ENCODE results near the gene CLDN11.

Gene CLDN11

DNA sequence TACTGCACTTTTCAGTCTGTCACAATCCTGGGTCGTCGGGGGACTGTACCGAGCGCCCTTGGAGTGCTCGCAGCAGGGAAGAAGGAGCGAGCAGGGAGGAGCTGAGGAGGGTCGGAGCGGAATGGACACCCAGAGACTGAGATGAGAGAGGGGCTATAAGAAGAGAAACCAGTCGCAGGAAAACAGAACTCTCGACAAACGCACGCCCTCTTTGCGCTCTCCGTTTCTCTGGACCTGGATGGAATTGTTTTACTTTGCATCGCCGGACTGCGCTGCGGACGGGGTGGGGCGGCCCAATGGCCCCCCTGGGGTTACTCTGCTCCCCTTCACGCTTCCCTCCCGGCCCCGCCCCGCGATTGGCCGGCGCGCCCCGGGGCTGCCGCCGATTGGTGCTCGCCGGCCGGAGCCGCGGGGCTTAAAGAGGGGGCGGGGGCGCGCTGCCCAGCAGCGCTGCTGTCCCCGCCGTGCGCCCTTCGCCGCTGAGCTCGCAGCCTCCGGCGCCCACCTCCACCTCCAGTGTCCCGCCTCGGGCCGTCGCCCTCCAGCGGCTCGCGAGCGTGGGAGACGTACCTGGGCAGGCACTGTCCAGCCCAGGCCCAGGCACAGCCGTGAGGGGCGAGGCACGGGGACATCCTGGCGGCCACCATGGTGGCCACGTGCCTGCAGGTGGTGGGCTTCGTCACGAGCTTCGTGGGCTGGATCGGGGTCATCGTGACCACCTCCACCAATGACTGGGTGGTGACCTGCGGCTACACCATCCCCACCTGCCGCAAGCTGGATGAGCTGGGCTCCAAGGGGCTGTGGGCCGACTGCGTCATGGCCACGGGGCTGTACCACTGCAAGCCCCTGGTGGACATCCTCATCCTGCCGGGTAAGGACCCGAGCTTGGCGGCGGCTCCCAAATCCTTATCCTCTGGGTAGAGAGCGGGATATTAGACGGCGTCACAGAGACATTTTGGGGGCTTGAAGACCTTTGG lies at the start of gene CLDN11:
CLDN11 (plus strand) TSS at position 447 of the 977 bp plus-strand sequence; CDS start at position 646, 199 bp downstream.
- DNase-seq (ENCODE audit: low read depth in 1 of 2, low spot score in 1 of 2) = no peak

DNA sequence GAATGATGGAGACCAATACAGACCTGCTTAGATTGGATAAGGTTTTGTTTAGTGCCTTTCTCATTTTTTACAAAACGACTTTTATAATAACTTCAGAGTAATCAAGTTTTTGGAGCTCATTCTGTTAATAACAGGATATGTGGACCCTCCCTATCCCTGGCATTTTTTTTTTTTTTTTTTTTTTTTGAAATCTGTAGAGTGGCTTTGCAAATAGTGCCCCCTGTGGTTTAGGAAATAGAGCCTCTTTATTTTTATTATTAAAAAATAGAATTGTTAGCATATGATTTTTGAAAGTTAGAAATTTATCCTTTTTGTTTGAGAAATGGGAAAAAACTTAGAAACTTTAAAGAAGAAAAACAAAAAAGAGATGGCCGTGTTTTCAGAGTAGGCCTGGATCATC lies 49.7 kb upstream of the CLDN11 start:
- DNase-seq (ENCODE audit: low read depth in 1 of 2, low spot score in 1 of 2) = no peak

DNA sequence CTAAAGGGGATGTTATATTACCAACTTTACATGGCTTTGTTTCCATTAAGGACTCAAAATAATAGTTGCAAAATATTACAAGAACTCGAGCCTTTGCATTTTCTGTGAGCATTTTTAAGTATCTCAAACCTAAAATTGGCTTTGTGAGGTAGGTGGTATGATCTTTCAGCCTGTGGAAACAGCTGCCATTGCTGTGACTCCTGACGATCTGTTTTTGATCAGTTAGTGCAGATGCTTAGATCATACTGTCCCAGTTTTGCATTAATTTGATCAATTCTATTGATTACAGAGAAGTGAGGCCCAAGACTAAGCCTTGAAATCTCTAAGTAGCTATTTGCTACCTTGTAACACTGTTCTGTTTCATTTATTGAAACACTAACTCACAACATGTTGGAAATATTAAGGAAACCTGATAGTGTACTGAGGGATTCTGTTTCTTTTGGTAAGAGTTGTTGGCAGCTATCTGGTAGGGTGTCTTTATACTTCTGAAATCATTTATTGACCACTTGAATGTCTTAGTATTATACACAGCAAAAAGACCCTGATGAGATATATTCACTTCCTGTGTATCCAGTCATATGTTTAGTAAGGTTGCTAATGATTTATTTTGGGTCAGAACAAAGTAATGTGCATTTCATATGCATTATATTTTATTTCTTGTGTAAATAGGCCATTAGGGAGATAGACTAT lies 46.3 kb upstream of the CLDN11 start:
- DNase-seq (ENCODE audit: low read depth in 1 of 2, low spot score in 1 of 2) = no peak

- DNase-seq (ENCODE audit: low read depth in 1 of 2, low spot score in 1 of 2) = no peak
These were observed 35.1 kb upstream of the CLDN11 start for GRCh38 chr3:170383567-170383966.

DNA sequence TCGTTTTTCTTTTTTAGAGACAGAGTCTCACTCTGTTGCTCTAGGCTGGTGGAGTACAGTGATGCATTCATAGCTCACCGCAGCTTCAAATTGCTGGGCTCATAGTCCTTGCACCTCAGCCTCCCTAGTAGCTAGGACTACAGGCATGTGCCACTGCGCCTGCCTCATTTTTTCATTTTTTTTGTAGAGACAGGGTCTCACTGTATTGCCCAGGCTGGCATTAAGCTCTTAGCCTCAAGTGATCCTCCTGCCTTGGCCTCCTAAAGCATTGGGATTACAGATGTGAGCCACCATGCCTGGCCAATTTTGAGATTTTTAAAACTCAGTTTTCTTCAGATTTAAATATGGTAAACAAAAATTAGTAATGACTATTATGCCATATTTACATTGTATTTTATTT lies 32.2 kb upstream of the CLDN11 start:
- no peak for DNase-seq (ENCODE audit: low read depth in 1 of 2, low spot score in 1 of 2)

- DNase-seq (ENCODE audit: low read depth in 1 of 2, low spot score in 1 of 2) = no peak
These were observed 30.7 kb upstream of the CLDN11 start for GRCh38 chr3:170387950-170388349.

DNA sequence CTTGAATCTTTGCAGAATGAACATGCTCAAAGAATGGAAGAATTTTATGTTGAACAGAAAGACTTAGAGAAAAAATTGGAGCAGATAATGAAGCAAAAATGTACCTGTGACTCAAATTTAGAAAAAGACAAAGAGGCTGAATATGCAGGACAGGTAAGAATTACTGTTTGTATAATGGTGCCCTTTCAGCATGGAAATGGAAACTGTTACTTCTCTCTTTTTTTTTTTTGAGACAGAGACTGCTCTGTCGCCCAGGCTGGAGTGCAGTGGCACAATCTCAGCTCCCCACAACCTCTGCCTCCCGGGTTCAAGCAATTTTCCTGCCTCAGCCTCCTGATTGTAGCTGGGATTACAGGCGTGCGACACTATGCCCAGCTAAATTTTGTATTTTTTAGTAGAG lies 27.6 kb upstream of the CLDN11 start:
- DNase-seq (ENCODE audit: low read depth in 1 of 2, low spot score in 1 of 2) = no peak

DNA sequence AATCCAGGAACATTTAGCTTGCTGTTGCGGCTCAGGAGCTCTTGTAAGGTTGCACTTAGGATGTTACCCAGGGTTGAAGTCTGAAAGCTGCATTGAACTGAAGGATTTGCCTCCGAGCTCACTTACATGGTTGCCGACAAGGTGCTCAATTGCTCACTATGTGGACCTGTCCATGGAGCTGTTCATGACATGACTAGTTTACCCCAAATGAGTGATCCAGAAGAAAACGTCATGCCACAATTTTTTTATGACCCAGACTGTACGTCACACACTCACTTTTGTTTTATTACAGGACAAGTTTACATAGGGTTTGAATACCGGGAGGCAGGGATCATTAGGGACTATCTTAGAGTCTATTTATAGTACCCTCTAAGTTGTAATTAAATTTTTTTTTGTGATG lies 21.0 kb upstream of the CLDN11 start:
- DNase-seq (ENCODE audit: low read depth in 1 of 2, low spot score in 1 of 2) = no peak

DNA sequence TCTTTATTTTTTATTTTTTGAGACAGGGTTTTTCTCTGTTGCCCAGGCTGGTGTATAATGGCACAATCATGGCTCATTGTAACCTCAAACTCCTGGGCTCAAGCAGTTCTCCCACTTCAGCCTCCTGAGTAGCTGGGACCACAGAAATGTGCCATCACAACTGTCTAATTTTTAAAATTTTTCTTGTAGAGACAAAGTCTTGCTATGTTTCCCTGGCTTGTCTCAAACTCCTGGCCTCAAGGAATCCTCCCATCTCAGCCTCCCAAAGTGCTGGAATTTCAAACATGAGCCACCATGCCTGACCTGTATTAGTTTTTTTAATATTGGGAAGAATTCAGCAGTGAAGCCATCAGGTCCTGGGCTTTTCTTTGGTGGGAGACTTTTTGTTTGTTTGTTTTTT lies 13.6 kb upstream of the CLDN11 start:
- DNase-seq (ENCODE audit: low read depth in 1 of 2, low spot score in 1 of 2) = no peak

- no peak for DNase-seq (ENCODE audit: low read depth in 1 of 2, low spot score in 1 of 2)
These were observed 8.1 kb upstream of the CLDN11 start for GRCh38 chr3:170410428-170411029.

GRCh38 chr3:170413291-170413690 lies 5.4 kb upstream of the CLDN11 start:
- DNase-seq (ENCODE audit: low read depth in 1 of 2, low spot score in 1 of 2) = no peak

GRCh38 chr3:170414202-170414663 lies 4.4 kb upstream of the CLDN11 start:
- no peak for DNase-seq (ENCODE audit: low read depth in 1 of 2, low spot score in 1 of 2)

DNA sequence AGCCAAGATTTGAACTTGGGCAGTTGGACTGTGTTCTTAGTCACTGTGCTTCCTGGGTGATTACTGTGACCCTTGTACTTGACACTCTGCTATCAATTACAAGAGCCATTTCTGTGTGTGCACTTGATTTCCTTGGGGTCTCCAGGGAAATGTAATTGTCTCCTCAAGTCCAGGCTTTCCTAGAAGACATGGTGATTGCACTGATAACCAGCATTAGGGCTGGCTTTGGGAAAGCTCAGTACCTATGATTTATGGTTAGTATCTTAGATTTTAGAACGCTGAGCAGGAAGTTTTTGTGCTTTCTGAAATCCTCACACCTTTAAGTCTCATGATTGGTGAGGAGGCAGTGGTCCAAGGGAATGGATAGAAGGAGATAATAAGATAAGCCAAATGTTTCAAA lies 1.6 kb upstream of the CLDN11 start:
- DNase-seq (ENCODE audit: low read depth in 1 of 2, low spot score in 1 of 2) = no peak

DNA sequence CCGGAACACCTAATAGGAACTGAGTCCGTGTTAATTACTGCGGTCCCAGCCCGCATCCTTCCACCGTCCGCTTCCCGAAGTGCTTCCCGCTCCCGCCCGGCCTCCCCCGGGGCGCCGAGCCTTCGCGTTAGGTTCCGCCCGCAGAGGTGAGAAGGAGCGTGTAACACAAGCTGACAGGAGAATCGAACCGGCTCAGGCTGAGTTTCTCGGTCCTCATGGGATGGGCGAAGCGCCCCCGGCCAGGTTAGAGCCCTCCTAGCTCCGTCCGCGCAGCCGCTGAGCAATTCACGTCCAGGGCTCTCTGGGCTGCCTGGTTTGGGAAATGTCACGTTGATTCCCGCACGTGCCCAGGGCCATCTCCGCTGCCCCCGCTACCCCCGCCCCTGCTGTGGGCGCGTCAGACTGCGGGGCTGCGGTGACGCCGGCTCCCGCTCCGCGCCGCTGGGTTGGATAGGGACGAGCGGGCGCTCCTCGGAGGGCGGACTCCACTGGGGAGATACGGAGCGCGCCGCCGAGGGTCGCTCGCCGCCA lies 954 bp downstream of the CLDN11 start:
- no peak for DNase-seq (ENCODE audit: low read depth in 1 of 2, low spot score in 1 of 2)

- DNase-seq (ENCODE audit: low read depth in 1 of 2, low spot score in 1 of 2) = no peak
These were observed 1.7 kb downstream of the CLDN11 start for GRCh38 chr3:170420307-170420821.

- no peak for DNase-seq (ENCODE audit: low read depth in 1 of 2, low spot score in 1 of 2)
These were observed 2.5 kb downstream of the CLDN11 start for GRCh38 chr3:170421111-170421641.

DNA sequence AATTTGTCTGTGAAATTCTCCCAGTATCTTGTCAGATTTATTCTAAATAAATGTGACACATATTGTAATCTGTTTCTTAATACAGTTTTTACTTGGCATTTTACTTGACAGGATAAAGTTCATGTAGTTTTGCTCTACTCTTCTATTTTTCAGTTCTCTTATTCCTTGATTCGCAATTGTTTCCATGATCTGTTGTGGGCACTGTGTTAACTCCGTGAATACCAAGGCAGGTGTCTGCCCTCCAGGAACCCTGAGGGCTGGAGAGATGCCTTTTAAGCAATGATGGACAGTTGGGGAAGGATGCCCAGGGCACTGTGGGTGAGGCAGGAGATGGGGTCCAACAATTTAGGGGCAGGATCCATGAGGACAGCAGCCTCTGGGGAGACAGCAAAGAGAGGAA lies 3.1 kb downstream of the CLDN11 start:
- no peak for DNase-seq (ENCODE audit: low read depth in 1 of 2, low spot score in 1 of 2)

- no peak for DNase-seq (ENCODE audit: low read depth in 1 of 2, low spot score in 1 of 2)
These were observed 4.4 kb downstream of the CLDN11 start for GRCh38 chr3:170423001-170423615.

- no peak for DNase-seq (ENCODE audit: low read depth in 1 of 2, low spot score in 1 of 2)
These were observed 6.2 kb downstream of the CLDN11 start for GRCh38 chr3:170424879-170425278.

- DNase-seq (ENCODE audit: low read depth in 1 of 2, low spot score in 1 of 2) = no peak
These were observed 7.0 kb downstream of the CLDN11 start for GRCh38 chr3:170425491-170426239.
